Measurements from ENCODE around the gene CD40.
"Not testable (repeated sequence)": the region's sequence is repeated elsewhere in the genome, so short reads cannot be mapped to it uniquely, and the experiment has no call there.

CD40 gene

DNA sequence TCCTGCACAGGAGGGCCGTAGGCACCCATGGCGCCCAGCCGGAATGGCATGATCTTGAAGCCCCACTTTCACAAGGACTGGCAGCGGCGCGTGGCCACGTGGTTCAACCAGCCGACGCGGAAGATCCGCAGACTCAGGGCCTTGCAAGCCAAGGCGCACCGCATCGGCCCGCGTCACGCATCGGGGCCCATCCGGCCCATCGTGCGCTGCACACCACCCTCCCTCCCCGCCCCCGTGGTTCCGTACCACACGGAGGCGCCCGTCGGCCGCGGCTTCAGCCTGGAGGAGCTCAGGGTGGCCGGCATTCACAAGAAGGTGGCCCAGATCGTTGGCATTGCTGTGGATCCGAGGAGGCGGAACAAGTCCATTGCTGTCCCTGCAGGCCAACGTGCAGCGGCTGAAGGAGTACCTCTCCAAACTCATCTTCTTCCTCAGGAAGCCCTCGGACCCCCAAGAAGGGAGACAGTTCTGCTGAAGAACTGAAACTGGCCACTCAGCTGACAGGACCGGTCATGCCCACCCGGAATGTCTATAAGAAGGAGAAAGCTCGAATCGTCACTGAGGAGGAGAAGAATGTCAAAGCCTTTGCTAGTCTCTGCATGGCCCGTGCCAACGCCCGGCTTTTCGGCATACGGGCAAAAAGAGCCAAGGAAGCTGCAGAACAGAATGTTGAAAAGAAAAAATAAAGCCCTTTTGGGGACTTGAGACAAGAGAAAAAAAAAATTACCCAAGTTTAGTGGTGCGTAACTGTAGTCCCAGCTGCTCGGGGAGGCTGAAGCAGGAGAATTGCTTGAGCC lies 18.4 kb upstream of the CD40 start:
- no peak for DNase-seq

GRCh38 chr20:46100444-46100843 lies 17.7 kb upstream of the CD40 start:
- not testable (repeated sequence) for DNase-seq

GRCh38 chr20:46100988-46101387 lies 17.1 kb upstream of the CD40 start:
- DNase-seq, result no peak

GRCh38 chr20:46101957-46102356 lies 16.2 kb upstream of the CD40 start:
- no peak for DNase-seq

- no peak for DNase-seq
These were observed 15.2 kb upstream of the CD40 start for GRCh38 chr20:46102940-46103339.

GRCh38 chr20:46104262-46104661 lies 13.9 kb upstream of the CD40 start:
- no peak for DNase-seq

DNA sequence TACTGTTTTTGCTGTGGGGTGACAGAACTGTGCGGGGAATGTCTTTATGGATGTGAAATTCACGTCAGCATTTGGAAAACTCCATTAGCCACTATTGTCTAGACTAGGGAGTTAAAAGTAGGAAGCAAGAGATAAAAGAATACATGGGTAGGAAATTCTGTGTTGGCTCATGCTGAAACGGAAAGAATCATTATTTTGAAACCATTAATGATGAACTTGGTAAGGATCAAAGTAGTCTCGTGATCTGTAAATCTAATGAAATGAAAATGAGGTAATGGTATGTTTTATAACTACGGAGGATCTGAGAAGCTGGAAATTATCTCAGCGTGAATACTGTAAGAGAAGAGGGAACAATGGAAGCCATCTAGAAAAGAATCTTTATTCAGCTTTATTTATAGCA lies 11.1 kb upstream of the CD40 start:
- no peak for DNase-seq

DNA sequence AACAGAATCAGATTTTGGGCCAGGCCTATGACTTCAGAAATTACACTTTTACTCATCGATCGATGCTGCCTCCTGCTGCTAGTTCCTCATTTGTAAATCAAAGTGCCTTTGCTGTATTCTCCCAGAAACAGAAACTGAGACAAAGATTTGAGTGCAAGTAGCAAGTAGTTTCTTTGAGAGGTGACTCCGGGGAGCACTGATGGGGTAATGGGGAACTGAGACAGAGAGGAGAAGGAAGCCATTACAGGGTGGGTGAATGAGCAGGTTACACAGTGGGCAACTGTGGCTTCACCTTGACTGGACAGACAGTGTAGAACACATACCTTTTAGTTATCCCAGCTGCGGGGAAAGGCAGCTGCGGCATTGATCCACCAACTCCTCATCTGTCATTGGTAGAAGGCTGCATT lies 9.7 kb upstream of the CD40 start:
- no peak for DNase-seq

- DNase-seq, result no peak
These were observed 9.1 kb upstream of the CD40 start for GRCh38 chr20:46108976-46109375.

- no peak for DNase-seq
These were observed 6.9 kb upstream of the CD40 start for GRCh38 chr20:46111028-46111835.

GRCh38 chr20:46111836-46112212 lies 6.3 kb upstream of the CD40 start:
- DNase-seq, result no peak

DNA sequence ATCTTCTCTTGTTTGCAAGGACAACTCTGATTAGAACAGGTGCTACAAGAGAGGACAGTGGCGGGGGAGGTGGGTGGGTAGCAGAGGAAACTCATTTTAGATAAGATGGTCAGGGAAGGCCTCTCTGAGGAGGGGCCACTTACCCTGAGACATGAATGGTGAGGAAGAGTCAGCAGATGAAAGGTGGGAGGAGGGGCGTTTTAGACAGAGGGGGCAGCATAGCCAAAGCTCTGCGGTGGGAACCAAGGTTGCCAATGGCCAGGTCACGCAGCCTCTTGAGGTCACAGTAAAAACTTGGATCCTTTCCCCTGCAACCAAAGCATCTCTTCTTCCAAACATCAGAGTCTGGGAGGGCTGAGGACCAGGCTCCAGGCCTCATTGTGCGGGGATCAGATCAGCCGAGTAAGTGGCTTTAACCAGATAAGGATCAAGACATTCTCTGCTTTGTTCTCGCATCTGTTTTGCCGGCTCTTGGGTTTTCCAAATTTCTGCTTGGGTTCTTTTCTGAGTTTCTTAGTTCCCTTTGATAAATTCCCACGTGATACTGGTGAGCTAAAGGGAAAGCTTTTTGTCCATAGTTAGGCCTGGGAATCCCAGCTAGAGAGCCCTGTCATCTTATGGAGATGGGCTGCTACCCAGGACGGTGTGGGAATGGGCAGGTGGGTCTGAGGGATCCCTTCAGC lies 5.5 kb upstream of the CD40 start:
- DNase-seq, result no peak

- no peak for DNase-seq
These were observed 5.0 kb upstream of the CD40 start for GRCh38 chr20:46113113-46113470.

GRCh38 chr20:46114449-46114848 lies 3.7 kb upstream of the CD40 start:
- DNase-seq, result no peak

- DNase-seq, result no peak
These were observed 437 bp downstream of the CD40 start for GRCh38 chr20:46118481-46119020.

DNA sequence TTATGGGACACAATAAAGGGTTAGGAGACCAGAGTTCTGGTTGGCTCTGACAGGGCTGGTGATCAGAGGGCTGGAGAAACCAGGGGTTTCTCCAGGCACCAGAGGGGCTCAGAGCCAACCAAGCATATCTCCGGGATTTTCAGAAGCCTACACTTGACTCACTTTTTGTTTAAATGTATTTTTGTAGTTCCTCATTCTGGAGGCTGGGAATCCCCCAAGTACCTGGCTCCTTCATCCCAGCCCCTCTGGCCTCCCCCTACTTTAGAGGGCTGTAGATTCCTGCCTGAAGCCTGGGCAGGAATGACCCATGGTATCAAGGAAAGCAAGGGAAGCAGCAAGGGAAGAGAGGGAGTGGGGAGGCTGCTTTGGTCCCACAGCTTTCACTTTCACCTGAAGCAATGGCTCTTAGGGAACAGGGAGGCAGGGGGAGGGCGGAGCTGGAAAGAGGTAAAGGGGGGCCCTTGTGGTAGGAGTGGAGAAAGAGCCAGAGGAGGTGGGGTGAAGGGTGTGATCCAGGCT lies 973 bp downstream of the CD40 start:
- DNase-seq, result no peak

GRCh38 chr20:46119547-46119946 lies 1.4 kb downstream of the CD40 start:
- no peak for DNase-seq

- DNase-seq, result no peak
These were observed 2.0 kb downstream of the CD40 start for GRCh38 chr20:46120136-46120535.

GRCh38 chr20:46121184-46121930 lies 3.2 kb downstream of the CD40 start:
- DNase-seq, result no peak

- no peak for DNase-seq
These were observed 4.0 kb downstream of the CD40 start for GRCh38 chr20:46122071-46122470.

- no peak for DNase-seq
These were observed 4.7 kb downstream of the CD40 start for GRCh38 chr20:46122516-46123481.

Data from SHP77 treated with DMSO at 0.1 percent for 48 hours (cell line).